GM19099 (cell line): ENCODE results near the gene GRID1.

Source experiments
- POLR2A ChIP-seq: IDR thresholded peaks from 3 replicates; pipeline ENCODE4 v1.6.1; 2011; ENCODE audit warnings: low read depth; ENCODE audit not compliant: insufficient read length; ENCODE audit errors: extremely low read depth

The GRID1 gene

DNA sequence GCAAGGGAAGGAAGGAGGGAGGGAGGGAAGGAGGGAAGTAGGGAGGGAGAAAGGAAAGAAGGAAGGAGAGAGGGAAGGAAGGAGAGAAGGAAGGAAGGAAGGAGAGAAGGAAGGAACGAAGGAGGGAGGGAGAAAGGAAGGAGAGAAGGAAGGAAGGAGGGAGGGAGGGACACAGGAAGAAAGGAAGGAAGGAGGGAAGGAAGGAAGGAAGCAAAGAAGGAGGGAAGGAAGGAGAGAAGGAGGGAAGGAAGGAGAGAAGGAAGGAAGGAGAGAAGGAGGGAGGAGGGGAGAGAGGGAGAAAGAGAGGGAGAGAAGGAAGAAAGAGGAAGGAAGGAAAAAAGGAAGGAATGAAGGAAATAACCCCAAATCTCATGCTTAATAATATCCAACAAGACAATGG, 630.6 kb downstream of the GRID1 start:
- no peak for TF ChIP-seq POLR2A

DNA sequence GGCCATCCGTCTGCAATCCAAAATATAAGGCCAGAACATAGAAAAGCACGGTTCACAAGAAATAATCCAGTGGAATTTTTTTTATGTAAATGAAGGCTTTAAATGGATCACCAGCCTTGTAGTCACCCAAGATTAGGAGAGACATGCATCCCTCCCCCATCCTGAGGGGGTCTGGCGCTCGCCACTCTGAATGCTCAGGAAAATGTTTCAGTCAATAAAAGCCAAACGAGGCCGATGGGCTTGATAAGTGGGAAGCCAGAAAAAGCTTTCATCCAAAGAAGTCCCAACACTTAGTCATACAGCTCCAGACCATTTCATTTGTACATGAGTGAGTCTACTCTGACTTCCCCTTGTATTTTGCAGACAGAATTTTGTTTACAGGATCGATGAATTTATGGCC, 631.8 kb downstream of the GRID1 start:
- TF ChIP-seq POLR2A: no peak

GRCh38 chr10:85724215-85724614, 642.4 kb downstream of the GRID1 start:
- no peak for TF ChIP-seq POLR2A

GRCh38 chr10:85720931-85721590, 645.5 kb downstream of the GRID1 start:
- TF ChIP-seq POLR2A: no peak

- no peak for TF ChIP-seq POLR2A
Observed at GRCh38 chr10:85719408-85719807, 647.2 kb downstream of the GRID1 start.

DNA sequence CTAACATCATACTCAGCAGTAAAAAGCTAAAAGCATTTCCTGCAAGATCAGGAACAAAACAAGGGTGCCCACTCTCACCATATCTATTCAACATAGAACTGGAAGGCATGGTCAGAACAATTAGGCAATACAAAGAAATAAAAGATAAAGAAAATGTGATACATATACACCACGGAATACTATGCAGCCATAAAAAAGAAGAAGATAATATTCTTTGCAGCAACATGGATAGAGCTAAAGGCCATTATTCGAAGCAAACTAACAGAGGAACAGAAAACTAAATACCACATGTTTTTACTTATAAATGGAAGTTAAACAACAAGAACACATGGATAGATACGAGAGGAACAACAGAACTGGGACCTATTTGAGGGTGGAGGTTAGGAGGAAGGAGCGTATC, 652.7 kb downstream of the GRID1 start:
- no peak for TF ChIP-seq POLR2A

DNA sequence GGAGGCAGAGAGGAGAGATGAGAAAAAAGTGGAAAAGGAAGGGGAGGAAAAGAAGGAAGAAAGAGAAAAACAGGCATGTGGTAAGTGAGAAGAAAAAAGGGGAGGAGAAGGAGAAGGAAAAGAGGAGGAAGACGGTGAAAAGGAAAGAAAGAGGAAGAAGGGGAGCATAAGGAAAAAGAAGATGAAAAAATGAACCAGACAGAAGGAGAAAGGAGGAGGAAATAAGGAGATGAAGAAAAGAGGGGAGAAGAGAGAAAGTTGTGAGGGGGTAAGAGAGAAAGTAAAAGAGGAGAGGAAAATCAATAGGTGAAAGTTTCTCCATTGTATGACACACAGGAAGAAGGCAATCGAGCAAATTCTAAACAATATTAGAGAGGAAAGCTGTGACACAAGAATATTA, 663.8 kb downstream of the GRID1 start:
- TF ChIP-seq POLR2A: no peak

GRCh38 chr10:85696893-85697292, 669.7 kb downstream of the GRID1 start:
- no peak for TF ChIP-seq POLR2A

- no peak for TF ChIP-seq POLR2A
Observed at GRCh38 chr10:85682621-85683020, 684.0 kb downstream of the GRID1 start.

GRCh38 chr10:85679710-85680109, 686.9 kb downstream of the GRID1 start:
- no peak for TF ChIP-seq POLR2A

DNA sequence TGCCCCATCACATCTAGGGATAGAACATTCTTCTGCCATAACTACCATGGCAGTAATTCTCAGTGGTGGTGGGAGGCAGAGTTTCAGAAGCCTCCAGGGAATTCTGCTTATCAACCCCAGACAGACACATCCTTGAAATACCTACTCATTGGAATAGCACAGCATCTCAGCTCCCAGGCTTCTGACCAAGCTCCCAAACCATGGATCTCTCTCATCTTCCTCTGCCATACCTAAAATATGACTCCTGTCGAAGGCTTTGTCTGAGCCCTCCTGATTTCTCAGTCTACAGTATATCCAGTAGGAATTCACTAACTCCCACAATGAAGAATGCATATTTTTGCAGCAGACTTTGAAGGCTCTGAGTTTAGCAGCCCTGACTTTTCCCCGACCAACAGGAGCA, 687.5 kb downstream of the GRID1 start:
- no peak for TF ChIP-seq POLR2A

DNA sequence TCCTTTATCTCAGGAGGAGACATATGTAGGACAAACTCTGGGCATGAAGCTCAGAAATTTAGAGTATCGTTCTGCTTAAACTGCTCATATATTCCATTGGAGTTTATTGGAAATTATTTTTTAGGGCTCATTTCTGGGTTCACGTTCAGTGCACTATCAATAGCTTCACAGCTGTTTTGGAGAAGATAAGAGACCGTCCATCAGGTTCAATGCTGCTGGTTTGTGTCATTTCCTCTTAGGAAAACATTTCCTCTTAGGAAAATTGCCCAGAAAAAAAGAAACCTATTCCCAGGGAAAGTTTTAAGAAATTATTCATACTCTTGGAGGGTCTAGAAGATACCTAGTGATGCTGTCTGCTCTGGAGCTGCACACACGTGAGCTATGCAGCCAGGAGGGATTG, 691.7 kb downstream of the GRID1 start:
- no peak for TF ChIP-seq POLR2A

DNA sequence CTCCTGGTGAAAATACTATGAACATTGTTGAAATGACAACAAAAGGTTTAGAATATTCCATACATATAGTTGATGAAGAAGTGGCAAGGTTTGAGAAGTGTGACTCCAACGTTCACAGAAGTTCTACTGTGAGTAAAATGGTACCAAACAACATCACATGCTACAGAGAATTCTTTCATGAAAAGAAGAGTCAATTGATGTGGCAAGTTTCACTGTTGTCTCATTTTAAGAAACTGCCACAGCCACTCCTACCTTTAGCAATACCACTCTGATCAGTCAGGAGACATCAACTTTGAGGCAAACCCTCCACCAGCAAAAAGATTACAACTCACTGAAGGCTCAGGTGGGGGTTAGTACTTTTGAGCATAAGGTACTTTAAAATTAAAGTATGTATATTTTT, 693.3 kb downstream of the GRID1 start:
- TF ChIP-seq POLR2A: no peak

DNA sequence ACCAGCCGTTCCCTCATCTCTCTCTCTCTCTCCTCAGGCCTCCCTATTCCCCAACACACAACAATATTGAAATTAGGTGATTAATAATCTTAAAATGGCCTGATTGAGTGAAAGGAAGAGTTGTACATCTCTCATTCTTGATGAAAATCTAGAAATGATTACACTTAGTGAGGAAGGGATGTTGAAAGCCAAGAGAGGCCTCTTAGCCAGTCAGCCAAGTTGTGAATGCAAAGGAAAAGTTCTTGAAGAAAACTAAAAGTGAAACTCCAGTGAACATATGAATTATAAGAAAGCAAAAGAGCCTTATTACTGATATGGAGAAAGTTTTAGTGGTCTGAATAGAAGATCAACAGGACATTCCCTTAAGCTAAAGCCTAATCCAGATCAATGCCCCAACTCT, 695.1 kb downstream of the GRID1 start:
- TF ChIP-seq POLR2A: no peak

DNA sequence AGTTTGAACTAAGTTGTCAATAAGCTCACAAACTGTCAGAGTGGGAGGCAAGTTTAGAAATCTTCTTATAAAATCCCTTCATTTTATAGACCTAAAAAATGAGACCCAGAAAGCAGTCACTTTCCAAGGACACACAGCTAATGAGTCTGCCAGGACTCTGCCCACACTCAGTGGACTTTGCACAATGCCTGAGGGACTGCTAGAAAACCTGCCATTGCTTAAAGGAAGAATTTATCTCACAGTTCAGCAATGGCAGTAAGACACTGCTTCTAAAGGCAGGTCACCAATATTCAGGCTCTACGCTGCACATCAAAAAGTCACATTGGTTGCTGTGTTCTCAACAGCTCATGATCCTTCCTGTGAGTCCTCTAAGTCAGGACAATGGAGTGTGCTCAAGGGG, 698.1 kb downstream of the GRID1 start:
- TF ChIP-seq POLR2A: no peak

- no peak for TF ChIP-seq POLR2A
Observed at GRCh38 chr10:85667638-85668233, 698.9 kb downstream of the GRID1 start.

DNA sequence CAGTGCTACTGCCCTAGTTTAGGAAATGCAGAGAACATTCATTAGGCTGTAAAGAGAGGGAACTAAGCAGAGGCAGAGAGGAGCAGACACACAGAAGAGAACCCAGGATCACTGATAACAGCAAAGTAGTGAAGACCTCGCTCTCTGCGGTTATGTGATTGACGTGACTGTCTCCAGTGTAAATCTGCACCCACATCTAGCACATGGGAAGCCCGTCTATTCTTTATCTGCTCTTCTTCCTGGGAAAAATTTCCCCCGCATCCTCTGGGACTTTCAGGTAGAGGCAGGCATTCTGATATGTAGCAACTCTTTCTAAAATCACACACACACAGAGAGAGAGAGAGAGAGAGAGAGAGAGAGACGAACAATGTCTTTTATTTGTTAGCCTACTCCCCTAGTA, 699.6 kb downstream of the GRID1 start:
- TF ChIP-seq POLR2A: no peak
